M059J (cell line): ENCODE results near the gene SMARCD3. TPM values are rescaled to one million over a fixed set of nuclear protein-coding genes. Genes with fewer than 3 reads are reported as not detected.
A peak's percentile ranks its signal among the peaks of the same experiment; 100 is the strongest.

Source experiments
- DNase-seq: peaks from one replicate; pipeline ENCODE4 v3.0.0-alpha.2; 2012; ENCODE audit warnings: low read depth
- total RNA-seq: library from RNA; depleted of rRNA; stranded (reverse); fragments of >200 nt; shearing (Covaris generic); gene quantifications from 2 replicates; pipeline ENCODE4 v1.2.3, GENCODE V29; 2014

The SMARCD3 gene
- total RNA-seq, 1 experiment from 2014 or later = 4.3 TPM

GRCh38 chr7:151210087-151210854 is 38.2 kb downstream of the SMARCD3 start, which contains the start of gene H2BK1:
TSS of gene H2BK1 (minus strand) at chr7:151210488. CDS start at chr7:151210318, 170 bp downstream.
- DNase-seq = no peak

- no peak for DNase-seq
Measured at GRCh38 chr7:151209588-151209987, 38.9 kb downstream of the SMARCD3 start.

GRCh38 chr7:151208253-151208862 is 40.1 kb downstream of the SMARCD3 start:
- DNase-seq = no peak

GRCh38 chr7:151207804-151208203 is 40.7 kb downstream of the SMARCD3 start:
- DNase-seq = no peak

GRCh38 chr7:151207315-151207714 is 41.2 kb downstream of the SMARCD3 start:
- no peak for DNase-seq

- DNase-seq = no peak
Measured at GRCh38 chr7:151206914-151207313, 41.6 kb downstream of the SMARCD3 start.

GRCh38 chr7:151205730-151206129 is 42.8 kb downstream of the SMARCD3 start:
- no peak for DNase-seq

- DNase-seq = no peak
Measured at GRCh38 chr7:151204383-151205032, 44.0 kb downstream of the SMARCD3 start.

GRCh38 chr7:151202836-151203235 is 45.7 kb downstream of the SMARCD3 start:
- no peak for DNase-seq

GRCh38 chr7:151201751-151202150 is 46.7 kb downstream of the SMARCD3 start:
- no peak for DNase-seq

GRCh38 chr7:151201344-151201743 is 47.1 kb downstream of the SMARCD3 start:
- DNase-seq = no peak

- no peak for DNase-seq
Measured at GRCh38 chr7:151198945-151199848, 49.3 kb downstream of the SMARCD3 start.

- DNase-seq = no peak
Measured at GRCh38 chr7:151197932-151198331, 50.6 kb downstream of the SMARCD3 start.

- DNase-seq = no peak
Measured at GRCh38 chr7:151195616-151196450, 52.7 kb downstream of the SMARCD3 start.

- DNase-seq = no peak
Measured at GRCh38 chr7:151194188-151194587, 54.3 kb downstream of the SMARCD3 start.

GRCh38 chr7:151193203-151193978 is 55.1 kb downstream of the SMARCD3 start:
- no peak for DNase-seq

GRCh38 chr7:151192002-151192539 is 56.4 kb downstream of the SMARCD3 start:
- DNase-seq = no peak

- DNase-seq = peak; percentile 12
Measured at GRCh38 chr7:151191544-151191943, 57.0 kb downstream of the SMARCD3 start.

- no peak for DNase-seq
Measured at GRCh38 chr7:151189038-151189437, 59.5 kb downstream of the SMARCD3 start.
